Thoracic aorta (tissue), 2 donors: ENCODE data around the gene RAP1B. TPM values are rescaled to one million over a fixed set of nuclear protein-coding genes. Genes with fewer than 3 reads are reported as not detected.

Source experiments
- ATAC-seq: fragments of 150-250 bp; one replicate; pipeline ENCODE4 v1.8.0; 2017; ENCODE audit warnings: low read depth; ENCODE audit not compliant: insufficient number of reproducible peaks, low FRiP score
- DNase-seq: peaks from one replicate; pipeline ENCODE4 v3.0.0-alpha.2; 2020; ENCODE audit warnings: low spot score
- H3K27ac ChIP-seq, 2 donors: fragments of 200-600 bp; sonication (generic); 1 replicate in 1 of 2; 2 replicates in 1 of 2; pipeline ENCODE4 v1.5.1; 2016; ENCODE audit warnings: mild to moderate bottlenecking in 2 of 2, moderate library complexity in 2 of 2
- H3K27me3 ChIP-seq: fragments of 200-600 bp; sonication (generic); replicated peaks from 2 replicates; pipeline ENCODE4 v1.6.0; 2016; ENCODE audit warnings: mild to moderate bottlenecking; ENCODE audit not compliant: insufficient read depth
- H3K36me3 ChIP-seq: fragments of 200-600 bp; sonication (generic); one replicate; pipeline ENCODE4 v1.5.1; 2016
- H3K4me1 ChIP-seq, 2 donors: fragments of 200-600 bp; sonication (generic); 1 replicate in 1 of 2; 2 replicates in 1 of 2; pipeline versions ENCODE4 v1.5.1 to v1.6.0; 2016; ENCODE audit warnings: low read depth in 2 of 2, mild to moderate bottlenecking in 1 of 2; ENCODE audit not compliant: control insufficient read depth in 1 of 2
- H3K4me3 ChIP-seq: fragments of 200-600 bp; sonication (generic); 2 replicates; pipeline ENCODE4 v1.5.1; 2016; ENCODE audit warnings: mild to moderate bottlenecking
- H3K9me3 ChIP-seq: fragments of 200-600 bp; sonication (generic); 2 replicates; pipeline ENCODE4 v1.5.1; 2016
- CTCF ChIP-seq: fragments of 200-600 bp; sonication (generic); IDR thresholded peaks from one replicate; pipeline ENCODE4 v1.5.1; 2019; ENCODE audit warnings: antibody characterized with exemption
- total RNA-seq, 2 donors: library from RNA; depleted of rRNA; stranded (reverse); fragments of >200 nt; gene quantifications; one replicate each; pipeline versions ENCODE4 v1.1.0 to v1.2.3, GENCODE V29; 2016

The RAP1B gene
- total RNA-seq, 2 donors from 2014 or later: 120 to 245 TPM

DNA sequence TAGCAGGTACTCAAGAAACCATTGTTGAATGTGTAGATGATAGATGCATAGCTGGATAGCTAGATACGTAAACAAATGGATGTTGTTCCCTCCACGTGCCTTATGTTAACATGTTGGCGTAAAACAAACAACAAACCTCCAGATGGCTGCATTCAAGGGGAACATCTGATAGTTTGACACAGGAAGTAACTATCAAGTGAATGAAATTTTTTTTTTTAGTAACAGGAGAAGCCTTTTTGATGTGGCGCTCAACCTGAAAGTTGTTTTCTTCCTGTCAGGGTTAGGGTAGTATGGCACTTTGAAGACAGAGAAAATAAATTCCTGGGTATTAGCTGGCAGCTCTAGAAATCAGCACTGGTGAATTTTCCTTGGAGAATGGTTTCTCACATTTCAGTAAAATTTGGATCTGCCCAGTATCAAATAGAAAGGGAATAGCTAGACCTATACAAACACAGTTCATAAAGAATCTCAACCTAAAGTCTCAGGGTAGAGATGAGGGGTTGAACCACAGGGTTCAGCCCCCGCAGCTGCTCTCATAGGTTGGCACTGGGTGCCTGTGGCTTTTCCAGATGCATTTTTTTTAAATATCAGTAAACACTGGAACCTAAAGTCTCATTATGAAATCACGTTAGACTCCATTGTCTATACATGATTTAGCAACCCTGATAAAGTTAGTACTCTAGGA lies 18.8 kb upstream of the RAP1B start:
- no peak for DNase-seq
- Histone ChIP-seq H3K27ac (no peak overlapping the region), H3K4me1 (no peaks in the 10 kb centered on the region), H3K36me3 (no peaks in the 10 kb centered on the region), H3K4me3 (no peak overlapping the region), H3K27me3 (no peaks in the 10 kb centered on the region), H3K9me3 (peaks cover 9% of the 10 kb centered on the region)
- no peak for ATAC-seq
- TF ChIP-seq CTCF: no peak

DNA sequence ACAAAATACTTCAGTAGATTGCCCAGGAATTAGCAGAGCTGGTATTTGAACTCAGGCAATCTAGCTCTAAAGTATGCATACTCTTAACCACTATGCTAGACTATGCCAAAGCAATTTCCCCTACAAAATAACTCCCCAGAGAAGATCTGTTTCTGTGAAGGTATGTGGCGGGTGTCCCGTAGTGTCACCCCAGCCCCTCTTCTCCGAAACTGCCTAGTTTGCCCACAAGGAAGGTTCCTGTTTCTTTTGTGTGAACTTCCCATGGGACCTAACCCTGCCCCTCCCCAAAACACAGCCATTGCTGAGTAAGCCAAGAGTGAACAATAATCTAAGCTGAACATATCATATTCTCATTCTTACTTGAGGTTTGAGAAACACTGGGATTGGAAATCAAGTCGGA lies 15.5 kb upstream of the RAP1B start:
- Histone ChIP-seq H3K4me3 (no peak overlapping the region), H3K36me3 (no peaks in the 10 kb centered on the region), H3K9me3 (peaks cover 3% of the 10 kb centered on the region), H3K27me3 (no peaks in the 10 kb centered on the region), H3K4me1 (no peaks in the 10 kb centered on the region), H3K27ac (no peak overlapping the region)
- DNase-seq: no peak
- no peak for ATAC-seq
- TF ChIP-seq CTCF: no peak

- Histone ChIP-seq H3K27ac (no peak overlapping the region), H3K4me1 (no peaks in the 10 kb centered on the region), H3K36me3 (no peaks in the 10 kb centered on the region), H3K4me3 (no peak overlapping the region), H3K9me3 (no peaks in the 10 kb centered on the region), H3K27me3 (no peaks in the 10 kb centered on the region)
- DNase-seq (no peak), ATAC-seq (no peak)
- TF ChIP-seq CTCF: no peak
These were observed 8.9 kb upstream of the RAP1B start for GRCh38 chr12:68601767-68602166.

GRCh38 chr12:68602720-68603119 lies 8.0 kb upstream of the RAP1B start:
- H3K36me3 ChIP-seq: no peaks in the 10 kb centered on the region
- ATAC-seq: no peak
- no peak overlapping the region for H3K27ac ChIP-seq
- no peaks in the 10 kb centered on the region for H3K9me3 ChIP-seq
- H3K4me3 ChIP-seq: no peak overlapping the region
- DNase-seq: no peak
- no peaks in the 10 kb centered on the region for H3K27me3 ChIP-seq
- no peaks in the 10 kb centered on the region for H3K4me1 ChIP-seq
- no peak for TF ChIP-seq CTCF

DNA sequence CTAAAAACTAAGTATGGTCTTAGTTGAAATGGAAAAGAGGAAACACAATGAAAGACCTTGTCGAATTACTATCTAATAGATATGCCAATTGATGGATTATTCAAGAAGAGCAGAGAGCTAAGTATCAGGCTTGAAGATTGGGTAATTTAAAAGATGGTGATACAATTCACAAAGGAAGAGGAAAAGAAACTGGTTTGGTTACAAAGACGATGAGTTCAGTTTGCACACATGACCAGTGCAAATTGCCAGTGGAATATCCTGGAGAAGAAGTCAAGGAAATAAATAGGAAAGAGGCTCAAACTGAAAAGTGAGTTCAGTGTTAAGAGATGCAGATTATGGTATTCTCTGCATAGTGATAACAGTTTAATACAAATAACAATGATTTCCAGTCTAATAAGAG lies 2.5 kb upstream of the RAP1B start:
- Histone ChIP-seq H3K4me3 (no peak overlapping the region), H3K27me3 (no peaks in the 10 kb centered on the region), H3K9me3 (no peaks in the 10 kb centered on the region), H3K4me1 (peaks cover 7 to 12% of the 10 kb centered on the region in 2 donors), H3K27ac (no peak overlapping the region), H3K36me3 (no peaks in the 10 kb centered on the region)
- TF ChIP-seq CTCF: no peak
- ATAC-seq: no peak
- no peak for DNase-seq
